OCI-LY7 (cell line): ENCODE data around the gene LRRC4C. TPM values are rescaled to one million over a fixed set of nuclear protein-coding genes. Genes with fewer than 3 reads are reported as not detected.

ENCODE experiments used
- BruUV-seq: library from RNA; stranded (reverse); fragments of 400-500 nt; replicated peaks from 2 replicates; lab custom pipeline; 2021; lab: Mats Ljungman, UMichigan
- CTCF ChIA-PET: fragments of 300-600 bp; sonication (Branson Sonifier 250); formaldehyde crosslinking; loops from one replicate; lab custom pipeline; 2022; ENCODE audit warnings: antibody characterized with exemption; ENCODE audit not compliant: unreplicated experiment; lab: Charles Lee
- POLR2A ChIA-PET: fragments of 300-600 bp; sonication (Branson Sonifier 250); formaldehyde crosslinking; loops from one replicate; lab custom pipeline; 2022; ENCODE audit warnings: antibody characterized with exemption; lab: Charles Lee
- DNase-seq: peaks from one replicate; pipeline ENCODE4 v3.0.0-alpha.2; 2015; ENCODE audit warnings: low spot score
- H2AFZ ChIP-seq: fragments of 200-600 bp; sonication (generic), shearing (Covaris generic); 2 replicates; pipeline ENCODE4 v1.6.1; 2014; ENCODE audit warnings: mild to moderate bottlenecking, antibody characterized with exemption, low read length, moderate library complexity
- H3K27ac ChIP-seq: fragments of 200-600 bp; sonication (generic); 2 replicates; pipeline ENCODE4 v1.5.1; 2014; ENCODE audit warnings: mixed run types, low read depth, mild to moderate bottlenecking, moderate library complexity, low read length, inconsistent platforms; ENCODE audit not compliant: poor library complexity, severe bottlenecking
- H3K36me3 ChIP-seq: fragments of 200-600 bp; sonication (generic); 2 replicates; pipeline ENCODE4 v1.6.1; 2014; ENCODE audit warnings: mild to moderate bottlenecking, antibody characterized with exemption, low read length, moderate library complexity, mixed read lengths; ENCODE audit not compliant: insufficient read depth
- H3K4me1 ChIP-seq: fragments of 200-600 bp; sonication (generic); 2 replicates; pipeline ENCODE4 v1.5.1; 2014; ENCODE audit warnings: mild to moderate bottlenecking, low read length; ENCODE audit not compliant: insufficient read depth, poor library complexity, severe bottlenecking
- H3K4me2 ChIP-seq: fragments of 200-600 bp; sonication (generic); 2 replicates; pipeline ENCODE4 v1.6.1; 2014; ENCODE audit warnings: mild to moderate bottlenecking, low read length
- H3K4me3 ChIP-seq: fragments of 200-600 bp; sonication (generic); 2 replicates; pipeline ENCODE4 v1.5.1; 2014; ENCODE audit warnings: mild to moderate bottlenecking, low read depth, low read length; ENCODE audit not compliant: poor library complexity, severe bottlenecking
- H3K79me2 ChIP-seq: fragments of 200-600 bp; sonication (generic); 2 replicates; pipeline ENCODE4 v1.6.1; 2016; ENCODE audit warnings: low read depth, mild to moderate bottlenecking, low read length, moderate library complexity, mixed read lengths; ENCODE audit not compliant: insufficient read depth
- H3K9me2 ChIP-seq: fragments of 200-600 bp; sonication (generic); 2 replicates; pipeline ENCODE4 v1.6.1; 2016; ENCODE audit warnings: mild to moderate bottlenecking, low read length, mixed read lengths; ENCODE audit not compliant: insufficient read depth
- H3K9me3 ChIP-seq: fragments of 200-600 bp; sonication (generic); 2 replicates; pipeline ENCODE4 v1.6.1; 2014; ENCODE audit warnings: mild to moderate bottlenecking, mixed run types, low read length, mixed read lengths
- H4K20me1 ChIP-seq: fragments of 200-600 bp; sonication (generic); 2 replicates; pipeline ENCODE4 v1.6.1; 2014; ENCODE audit warnings: mild to moderate bottlenecking, antibody characterized with exemption, low read length, moderate library complexity, mixed read lengths; ENCODE audit not compliant: insufficient read depth
- EZH2phosphoT487 ChIP-seq: fragments of 200-600 bp; sonication (generic); IDR thresholded peaks from 2 replicates; pipeline ENCODE4 v1.6.1; 2018; ENCODE audit warnings: low read depth, borderline replicate concordance, mild to moderate bottlenecking, mixed run types, antibody characterized with exemption, low read length, moderate library complexity, mixed read lengths
- intact Hi-C: fragments of 100-400 bp; cut with micrococcal nuclease; formaldehyde crosslinking; loops from one replicate; pipeline ENCODE4 v1.10.0; 2022; ENCODE audit not compliant: unreplicated experiment
- total RNA-seq, 2 experiments: library from RNA; depleted of rRNA in 1 of 2; stranded (reverse); fragments of >200 nt in 1 of 2; shearing (Covaris generic) in 1 of 2; gene quantifications; 2 replicates each; pipeline ENCODE4 v1.2.3, GENCODE V29; 2014 to 2022
- TF ChIP-seq, protein P1 (sequence below): fragments of 200-600 bp; sonication (generic); conservative IDR thresholded peaks from 2 replicates; pipeline ENCODE4 v1.5.1; 2014; ENCODE audit warnings: mild to moderate bottlenecking, antibody characterized with exemption, low read length, moderate library complexity, mixed read lengths

LRRC4C gene
- total RNA-seq, 2 experiments from 2014 or later: not detected

GRCh38 chr11:41134971-41135370 lies 324.5 kb downstream of the LRRC4C start:
- no peaks in the 10 kb centered on the region for H3K36me3 ChIP-seq
- no peaks in the 10 kb centered on the region for H4K20me1 ChIP-seq
- no peak overlapping the region for H2AFZ ChIP-seq
- H3K9me2 ChIP-seq: no peaks in the 10 kb centered on the region
- H3K9me3 ChIP-seq: no peaks in the 10 kb centered on the region
- TF ChIP-seq, protein P1, sequence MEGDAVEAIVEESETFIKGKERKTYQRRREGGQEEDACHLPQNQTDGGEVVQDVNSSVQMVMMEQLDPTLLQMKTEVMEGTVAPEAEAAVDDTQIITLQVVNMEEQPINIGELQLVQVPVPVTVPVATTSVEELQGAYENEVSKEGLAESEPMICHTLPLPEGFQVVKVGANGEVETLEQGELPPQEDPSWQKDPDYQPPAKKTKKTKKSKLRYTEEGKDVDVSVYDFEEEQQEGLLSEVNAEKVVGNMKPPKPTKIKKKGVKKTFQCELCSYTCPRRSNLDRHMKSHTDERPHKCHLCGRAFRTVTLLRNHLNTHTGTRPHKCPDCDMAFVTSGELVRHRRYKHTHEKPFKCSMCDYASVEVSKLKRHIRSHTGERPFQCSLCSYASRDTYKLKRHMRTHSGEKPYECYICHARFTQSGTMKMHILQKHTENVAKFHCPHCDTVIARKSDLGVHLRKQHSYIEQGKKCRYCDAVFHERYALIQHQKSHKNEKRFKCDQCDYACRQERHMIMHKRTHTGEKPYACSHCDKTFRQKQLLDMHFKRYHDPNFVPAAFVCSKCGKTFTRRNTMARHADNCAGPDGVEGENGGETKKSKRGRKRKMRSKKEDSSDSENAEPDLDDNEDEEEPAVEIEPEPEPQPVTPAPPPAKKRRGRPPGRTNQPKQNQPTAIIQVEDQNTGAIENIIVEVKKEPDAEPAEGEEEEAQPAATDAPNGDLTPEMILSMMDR: no peak
- no peak for TF ChIP-seq EZH2phosphoT487
- CTCF ChIA-PET: no interaction called here
- no TSS peak for BruUV-seq
- no peaks in the 10 kb centered on the region for H3K79me2 ChIP-seq
- POLR2A ChIA-PET: no interaction called here
- no peak overlapping the region for H3K4me2 ChIP-seq
- no peak overlapping the region for H3K27ac ChIP-seq
- intact Hi-C loops: no loop called here
- no peak overlapping the region for H3K4me3 ChIP-seq
- H3K4me1 ChIP-seq: no peaks in the 10 kb centered on the region
- DNase-seq: no peak

DNA sequence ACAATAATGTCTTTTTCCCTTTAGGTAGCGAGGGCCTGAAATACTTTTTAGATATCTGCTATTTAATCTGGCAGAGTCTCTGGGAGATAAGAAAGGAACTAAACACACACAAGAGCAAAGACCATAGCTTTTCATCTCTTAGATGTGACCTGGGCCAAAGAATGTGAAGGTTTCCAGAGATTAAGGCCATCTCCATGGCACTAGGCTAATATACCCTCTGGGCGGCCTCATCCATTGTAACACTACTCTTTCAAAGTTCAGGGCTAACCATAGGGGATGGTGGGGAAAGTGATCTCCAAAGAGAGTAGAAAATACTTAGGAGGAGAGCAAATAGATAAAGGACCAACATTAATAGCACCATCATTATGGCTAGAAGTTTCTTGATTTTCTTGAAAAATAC lies 326.4 kb downstream of the LRRC4C start:
- H3K79me2 ChIP-seq: no peaks in the 10 kb centered on the region
- no peaks in the 10 kb centered on the region for H3K4me1 ChIP-seq
- H2AFZ ChIP-seq: no peak overlapping the region
- H3K9me2 ChIP-seq: no peaks in the 10 kb centered on the region
- TF ChIP-seq, protein P1: no peak
- no peak for TF ChIP-seq EZH2phosphoT487
- POLR2A ChIA-PET: no interaction called here
- no peaks in the 10 kb centered on the region for H3K36me3 ChIP-seq
- CTCF ChIA-PET: no interaction called here
- no peak overlapping the region for H3K27ac ChIP-seq
- no peak for DNase-seq
- intact Hi-C loops: no loop called here
- H3K4me3 ChIP-seq: no peak overlapping the region
- no peaks in the 10 kb centered on the region for H3K9me3 ChIP-seq
- no peak overlapping the region for H3K4me2 ChIP-seq
- H4K20me1 ChIP-seq: no peaks in the 10 kb centered on the region
- BruUV-seq: no TSS peak

GRCh38 chr11:41121600-41121999 lies 337.9 kb downstream of the LRRC4C start:
- no peak overlapping the region for H2AFZ ChIP-seq
- H3K79me2 ChIP-seq: no peaks in the 10 kb centered on the region
- no peaks in the 10 kb centered on the region for H3K4me1 ChIP-seq
- no peak overlapping the region for H3K4me3 ChIP-seq
- CTCF ChIA-PET: no interaction called here
- H3K9me2 ChIP-seq: no peaks in the 10 kb centered on the region
- TF ChIP-seq EZH2phosphoT487: no peak
- TF ChIP-seq, protein P1: no peak
- no peaks in the 10 kb centered on the region for H3K9me3 ChIP-seq
- DNase-seq: no peak
- no peaks in the 10 kb centered on the region for H4K20me1 ChIP-seq
- BruUV-seq: no TSS peak
- H3K4me2 ChIP-seq: no peak overlapping the region
- intact Hi-C loops: no loop called here
- no peaks in the 10 kb centered on the region for H3K36me3 ChIP-seq
- no peak overlapping the region for H3K27ac ChIP-seq
- POLR2A ChIA-PET: no interaction called here
